HEK293 (cell line): ENCODE results near the gene SLC35A4.

Source experiments
- CTCF ChIA-PET: fragments of 350-600 bp; formaldehyde crosslinking; extraction: SDS; loops from one replicate; lab custom pipeline; 2021; ENCODE audit warnings: antibody characterized with exemption; lab: Yijun Ruan, JAX
- POLR2A ChIA-PET: fragments of 300-600 bp; formaldehyde crosslinking; extraction: SDS; loops from one replicate; lab custom pipeline; 2020; ENCODE audit warnings: antibody characterized with exemption, inconsistent platforms; lab: Yijun Ruan, JAX
- H3K27ac ChIP-seq: fragments of 200-500 bp; sonication (Bioruptor generic); 2 replicates; pipeline ENCODE4 v1.5.1; 2014; ENCODE audit warnings: low read depth, low read length, control low read depth, inconsistent platforms; ENCODE audit errors: extremely low read depth
- H3K36me3 ChIP-seq, 2 experiments: fragments of 200-500 bp in 1 of 2; sonication (Bioruptor generic) in 1 of 2; 1 replicate in 1 of 2; 2 replicates in 1 of 2; pipeline ENCODE4 v1.5.1; 2014 to 2017; ENCODE audit warnings: inconsistent platforms in 2 of 2, low read length in 2 of 2; ENCODE audit not compliant: control insufficient read depth in 2 of 2, insufficient read depth in 1 of 2
- H3K4me1 ChIP-seq: fragments of 200-500 bp; sonication (Bioruptor generic); 2 replicates; pipeline ENCODE4 v1.5.1; 2014; ENCODE audit warnings: mild to moderate bottlenecking, low read length, inconsistent platforms; ENCODE audit not compliant: control insufficient read depth, insufficient read depth
- H3K4me3 ChIP-seq: 2 replicates; pipeline ENCODE4 v1.5.1; 2011; ENCODE audit warnings: low read depth, mild to moderate bottlenecking, control low read depth, low read length, moderate library complexity
- H3K9me3 ChIP-seq: fragments of 200-500 bp; sonication (Bioruptor generic); 2 replicates; pipeline ENCODE4 v1.5.1; 2014; ENCODE audit warnings: low read depth, low read length, inconsistent platforms; ENCODE audit not compliant: control insufficient read depth, insufficient read depth
- HIC1 ChIP-seq: fragments of 450-650 bp; formaldehyde crosslinking; IDR thresholded peaks from 2 replicates; pipeline ENCODE4 v1.5.1; 2016; ENCODE audit warnings: missing biosample characterization, missing genetic modification characterization
- HOXA7 ChIP-seq: sonication (generic); formaldehyde crosslinking; IDR thresholded peaks from 2 replicates; pipeline ENCODE4 v1.8.1; 2022; ENCODE audit warnings: missing genetic modification reagents, borderline replicate concordance
- IKZF3 ChIP-seq: fragments of 450-650 bp; IDR thresholded peaks from 2 replicates; pipeline ENCODE4 v1.5.0; 2018; ENCODE audit warnings: missing biosample characterization, mild to moderate bottlenecking, missing genetic modification characterization, moderate library complexity
- KLF17 ChIP-seq: fragments of 450-650 bp; formaldehyde crosslinking; IDR thresholded peaks from 2 replicates; pipeline ENCODE4 v1.5.1; 2016; ENCODE audit warnings: missing biosample characterization, missing genetic modification characterization
- KLF7 ChIP-seq: fragments of 450-650 bp; formaldehyde crosslinking; IDR thresholded peaks from 2 replicates; pipeline ENCODE4 v1.5.1; 2016; ENCODE audit warnings: missing biosample characterization, missing genetic modification characterization, borderline replicate concordance
- REST ChIP-seq: fragments of 450-650 bp; formaldehyde crosslinking; IDR thresholded peaks from 2 replicates; pipeline ENCODE4 v1.5.1; 2016; ENCODE audit warnings: missing biosample characterization, missing genetic modification characterization
- ZBTB48 ChIP-seq: fragments of 450-650 bp; formaldehyde crosslinking; IDR thresholded peaks from 2 replicates; pipeline ENCODE4 v1.5.1; 2016; ENCODE audit warnings: missing biosample characterization, missing genetic modification characterization
- ZNF112 ChIP-seq: fragments of 450-650 bp; formaldehyde crosslinking; IDR thresholded peaks from 2 replicates; pipeline ENCODE4 v1.5.0; 2017; ENCODE audit warnings: missing biosample characterization, missing genetic modification characterization
- ZNF175 ChIP-seq: fragments of 450-650 bp; formaldehyde crosslinking; IDR thresholded peaks from 2 replicates; pipeline ENCODE4 v1.5.1; 2016; ENCODE audit warnings: missing biosample characterization, missing genetic modification characterization
- ZNF202 ChIP-seq: fragments of 450-650 bp; formaldehyde crosslinking; IDR thresholded peaks from 2 replicates; pipeline ENCODE4 v1.5.1; 2016; ENCODE audit warnings: missing biosample characterization, missing genetic modification characterization, borderline replicate concordance
- ZNF211 ChIP-seq: fragments of 450-650 bp; formaldehyde crosslinking; IDR thresholded peaks from 2 replicates; pipeline ENCODE4 v1.5.1; 2016; ENCODE audit warnings: low read depth, missing biosample characterization, missing genetic modification characterization
- ZNF239 ChIP-seq: fragments of 450-650 bp; formaldehyde crosslinking; IDR thresholded peaks from 2 replicates; pipeline ENCODE4 v1.5.1; 2016; ENCODE audit warnings: missing biosample characterization, missing genetic modification characterization
- ZNF280D ChIP-seq: fragments of 450-650 bp; formaldehyde crosslinking; IDR thresholded peaks from 2 replicates; pipeline ENCODE4 v1.5.1; 2016; ENCODE audit warnings: missing biosample characterization, missing genetic modification characterization
- ZNF335 ChIP-seq: fragments of 450-650 bp; formaldehyde crosslinking; conservative IDR thresholded peaks from 2 replicates; pipeline ENCODE4 v1.5.1; 2016; ENCODE audit warnings: missing biosample characterization, missing genetic modification characterization
- ZNF341 ChIP-seq: fragments of 450-650 bp; formaldehyde crosslinking; IDR thresholded peaks from 2 replicates; pipeline ENCODE4; 2016; ENCODE audit warnings: low read depth, missing biosample characterization, missing genetic modification characterization
- ZNF362 ChIP-seq: fragments of 450-650 bp; formaldehyde crosslinking; IDR thresholded peaks from 2 replicates; pipeline ENCODE4 v1.5.1; 2016; ENCODE audit warnings: missing biosample characterization, missing genetic modification characterization
- ZNF518A ChIP-seq: fragments of 450-650 bp; formaldehyde crosslinking; conservative IDR thresholded peaks from 2 replicates; pipeline ENCODE4 v1.5.1; 2016; ENCODE audit warnings: low read depth, missing biosample characterization, missing genetic modification characterization
- ZNF530 ChIP-seq: fragments of 450-650 bp; formaldehyde crosslinking; IDR thresholded peaks from 2 replicates; pipeline ENCODE4 v1.5.1; 2016; ENCODE audit warnings: low read depth, missing biosample characterization, missing genetic modification characterization
- ZNF660 ChIP-seq: fragments of 450-650 bp; IDR thresholded peaks from 2 replicates; pipeline ENCODE4 v1.5.1; 2018; ENCODE audit warnings: missing biosample characterization, mild to moderate bottlenecking, missing genetic modification characterization

Gene SLC35A4

GRCh38 chr5:140565024-140565779, 574 bp downstream of the SLC35A4 start:
- Histone ChIP-seq H3K4me3 (peak overlapping the region; percentile 86), H3K27ac (peak overlapping the region; percentile 35; the same call in 1 of the 2 replicates), H3K9me3 (no peaks in the 10 kb centered on the region), H3K4me1 (0 out of 2 replicates have a peak, but pooled peaks cover 3% of the 10 kb centered on the region), H3K36me3 (peaks cover 6 to 56% of the 10 kb centered on the region in 2 experiments; a peak in 2 of 3 replicates)
- POLR2A ChIA-PET = interaction anchor here (1.0 to 2.6 kb wide), 4 partner anchors 8 to 164 kb away, joined by 3 to 14 read pairs (median 4); partner anchors contain the start of genes ANKHD1, IK, NDUFA2 and SRA1
- CTCF ChIA-PET = interaction anchor here (0.5 to 1.1 kb wide), 4 partner anchors 9 to 325 kb away, joined by 3 to 8 read pairs (median 4); no protein-coding TSS in a partner anchor
- TF ChIP-seq ZNF660 (no peak), IKZF3 (tag by site-specific recombination) (no peak), KLF7 (tag by site-specific recombination) (0 out of 2 replicates have a peak, but pooled peaks have one; percentile 6), ZNF335 (tag by site-specific recombination) (peak; percentile 95), ZNF211 (tag by site-specific recombination) (no peak), ZNF175 (no peak), HOXA7 (CRISPR knock-in tag) (no peak), KLF17 (tag by site-specific recombination) (no peak), ZNF341 (tag by site-specific recombination) (no peak), ZNF280D (0 out of 2 replicates have a peak, but pooled peaks have one; percentile 37), HIC1 (no peak), ZBTB48 (tag by site-specific recombination) (0 out of 2 replicates have a peak, but pooled peaks have one; percentile 25), ZNF239 (no peak), REST (tag by site-specific recombination) (0 out of 2 replicates have a peak, but pooled peaks have one; percentile 27), ZNF518A (tag by site-specific recombination) (no peak), ZNF530 (tag by site-specific recombination) (no peak), ZNF362 (tag by site-specific recombination) (no peak), ZNF112 (tag by site-specific recombination) (no peak), ZNF202 (tag by site-specific recombination) (no peak)
